NCI-H446 (cell line): ENCODE data around the gene ASB1.
A peak's percentile ranks its signal among the peaks of the same experiment; 100 is the strongest.

Source experiments
- DNase-seq, 2 experiments: peaks; one replicate each; lab custom pipeline; 2025; lab: John Stamatoyannopoulos, UW

Gene ASB1

GRCh38 chr2:238445409-238446190, 18.9 kb downstream of the ASB1 start:
- no peak for DNase-seq

GRCh38 chr2:238446371-238446770, 19.6 kb downstream of the ASB1 start:
- DNase-seq: no peak

- DNase-seq: no peak
Observed at GRCh38 chr2:238448031-238448955, 21.6 kb downstream of the ASB1 start.

GRCh38 chr2:238449241-238449640, 22.5 kb downstream of the ASB1 start:
- no peak for DNase-seq

GRCh38 chr2:238449909-238450417, 23.2 kb downstream of the ASB1 start:
- no peak for DNase-seq

- DNase-seq: no peak
Observed at GRCh38 chr2:238450440-238450861, 23.7 kb downstream of the ASB1 start.

- DNase-seq: no peak
Observed at GRCh38 chr2:238453842-238454241, 27.1 kb downstream of the ASB1 start.

- DNase-seq: no peak
Observed at GRCh38 chr2:238456449-238456848, 29.7 kb downstream of the ASB1 start.

GRCh38 chr2:238456970-238457926, 30.5 kb downstream of the ASB1 start:
- no peak for DNase-seq

- no peak for DNase-seq
Observed at GRCh38 chr2:238457927-238458324, 31.2 kb downstream of the ASB1 start.

GRCh38 chr2:238458651-238459050, 31.9 kb downstream of the ASB1 start:
- DNase-seq: peak in 1 of 2 experiments; percentile 65

GRCh38 chr2:238459081-238459629, 32.4 kb downstream of the ASB1 start:
- DNase-seq: peak; percentile 46 to 84

GRCh38 chr2:238461051-238461450, 34.3 kb downstream of the ASB1 start:
- DNase-seq: no peak

GRCh38 chr2:238461491-238461890, 34.8 kb downstream of the ASB1 start:
- DNase-seq: no peak

- no peak for DNase-seq
Observed at GRCh38 chr2:238461916-238462315, 35.2 kb downstream of the ASB1 start.

GRCh38 chr2:238462782-238463396, 36.2 kb downstream of the ASB1 start:
- peak; percentile 21 to 63 for DNase-seq

GRCh38 chr2:238464389-238464788, 37.7 kb downstream of the ASB1 start:
- no peak for DNase-seq

- DNase-seq: no peak
Observed at GRCh38 chr2:238465487-238466242, 38.9 kb downstream of the ASB1 start.

- no peak for DNase-seq
Observed at GRCh38 chr2:238466243-238466756, 39.6 kb downstream of the ASB1 start.

GRCh38 chr2:238467062-238467461, 40.3 kb downstream of the ASB1 start:
- DNase-seq: no peak
